ENCODE results near the gene SERP1.
"Not testable (repeated sequence)": the region's sequence is repeated elsewhere in the genome, so short reads cannot be mapped to it uniquely, and the experiment has no call there.

SERP1 gene

GRCh38 chr3:150503402-150504099 lies 42.7 kb downstream of the SERP1 start:
- Histone ChIP-seq H2BK15ac (ENCODE audit: low read length) (no peak overlapping the region), H2BK120ac (ENCODE audit: low read depth, low read length) (no peak overlapping the region), H3K23ac (ENCODE audit: low read depth, low read length, poor library complexity) (no peak overlapping the region), H3K27me3 (ENCODE audit: control insufficient read depth in 3 of 3, insufficient read depth in 3 of 3, low read depth in 1 of 3, low read length in 3 of 3) (peaks cover 0 to 5% (median 0%) of the 10 kb centered on the region in 3 experiments), H3K79me1 (ENCODE audit: low read depth, low read length) (no peaks in the 10 kb centered on the region), H3K4me3 (ENCODE audit: low read length in 2 of 2) (no peak overlapping the region), H2BK12ac (ENCODE audit: low read length) (no peak overlapping the region), H3K36me3 (replicated peaks in 1 of 2; ENCODE audit: control insufficient read depth in 2 of 2, insufficient read depth in 2 of 2, low read length in 2 of 2) (no peaks in the 10 kb centered on the region), H2AFZ (ENCODE audit: low read length) (no peak overlapping the region), H3K14ac (ENCODE audit: low read length) (peak overlapping the region; percentile 27), H2AK5ac (ENCODE audit: low read depth, low read length) (peak overlapping the region; percentile 47), H4K91ac (ENCODE audit: low read depth, low read length, poor library complexity) (no peak overlapping the region), H2BK5ac (ENCODE audit: low read length) (no peak overlapping the region), H3K4ac (ENCODE audit: low read length) (no peak overlapping the region), H3K9me3 (replicated peaks in 1 of 2; ENCODE audit: control insufficient read depth in 2 of 2, insufficient read depth in 1 of 2, low read depth in 1 of 2, low read length in 2 of 2) (peaks cover 6 to 13% of the 10 kb centered on the region in 2 donors), H4K8ac (ENCODE audit: low read depth, low read length) (no peak overlapping the region), H3K4me1 (ENCODE audit: control insufficient read depth in 2 of 2, insufficient read depth in 1 of 2, low read depth in 1 of 2, low read length in 2 of 2) (no peaks in the 10 kb centered on the region), H3K4me2 (ENCODE audit: insufficient read depth, low read length, poor library complexity, severe bottlenecking) (no peak overlapping the region), H3K27ac (replicated peaks; ENCODE audit: low read length) (no peak overlapping the region), H3K9ac (ENCODE audit: low read depth, low read length, poor library complexity) (no peak overlapping the region), H3K18ac (ENCODE audit: low read length) (no peak overlapping the region)
- no peak for DNase-seq (ENCODE audit: low spot score)
- no CpG with 5 or more reads among the region's 5 CpGs for WGBS, 2 donors (ENCODE audit: extremely low coverage in 2 of 2, insufficient read length in 2 of 2, insufficient replicate concordance in 1 of 2)

- H3K4me1 ChIP-seq (ENCODE audit: control insufficient read depth in 2 of 2, insufficient read depth in 1 of 2, low read depth in 1 of 2, low read length in 2 of 2); H2AFZ ChIP-seq (ENCODE audit: low read length); H3K27ac ChIP-seq (replicated peaks; ENCODE audit: low read length); H2BK15ac ChIP-seq (ENCODE audit: low read length); H3K36me3 ChIP-seq (replicated peaks in 1 of 2; ENCODE audit: control insufficient read depth in 2 of 2, insufficient read depth in 2 of 2, low read length in 2 of 2); DNase-seq (ENCODE audit: low spot score); H3K9ac ChIP-seq (ENCODE audit: low read depth, low read length, poor library complexity); H3K14ac ChIP-seq (ENCODE audit: low read length); H3K4ac ChIP-seq (ENCODE audit: low read length); H4K8ac ChIP-seq (ENCODE audit: low read depth, low read length); H2BK5ac ChIP-seq (ENCODE audit: low read length); H4K91ac ChIP-seq (ENCODE audit: low read depth, low read length, poor library complexity); H3K18ac ChIP-seq (ENCODE audit: low read length); H3K23ac ChIP-seq (ENCODE audit: low read depth, low read length, poor library complexity); H3K4me2 ChIP-seq (ENCODE audit: insufficient read depth, low read length, poor library complexity, severe bottlenecking); H3K79me1 ChIP-seq (ENCODE audit: low read depth, low read length); H3K27me3 ChIP-seq (ENCODE audit: control insufficient read depth in 3 of 3, insufficient read depth in 3 of 3, low read depth in 1 of 3, low read length in 3 of 3); H2BK120ac ChIP-seq (ENCODE audit: low read depth, low read length); H2AK5ac ChIP-seq (ENCODE audit: low read depth, low read length); H2BK12ac ChIP-seq (ENCODE audit: low read length); H3K4me3 ChIP-seq (ENCODE audit: low read length in 2 of 2): not testable (repeated sequence)
- peaks cover 6 to 13% of the 10 kb centered on the region in 2 donors for H3K9me3 ChIP-seq (replicated peaks in 1 of 2; ENCODE audit: control insufficient read depth in 2 of 2, insufficient read depth in 1 of 2, low read depth in 1 of 2, low read length in 2 of 2)
- WGBS, 2 donors (ENCODE audit: extremely low coverage in 2 of 2, insufficient read length in 2 of 2, insufficient replicate concordance in 1 of 2), result no CpG with 5 or more reads among the region's 1 CpG
Measured at GRCh38 chr3:150500960-150501359, 45.3 kb downstream of the SERP1 start.

DNA sequence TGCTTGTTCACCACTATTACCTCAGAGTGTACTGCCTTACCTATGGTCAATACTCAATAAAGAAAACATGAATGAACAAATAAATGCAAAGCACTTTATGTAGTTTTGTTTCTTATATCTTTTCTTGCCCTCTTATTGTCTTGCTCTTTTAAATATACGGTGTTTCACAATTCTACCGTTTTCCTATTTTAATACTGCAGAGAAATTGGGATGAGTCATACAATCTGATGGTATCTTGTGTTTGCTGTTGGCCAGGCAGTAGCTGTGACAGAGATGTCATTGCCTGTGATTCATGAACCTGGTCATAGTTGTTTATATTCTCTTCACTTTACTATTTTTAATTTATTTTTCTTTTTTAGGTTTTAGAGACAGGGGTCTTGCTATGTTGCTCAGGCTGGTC lies 48.3 kb downstream of the SERP1 start:
- Histone ChIP-seq H2AFZ (ENCODE audit: low read length) (no peak overlapping the region), H3K4me2 (ENCODE audit: insufficient read depth, low read length, poor library complexity, severe bottlenecking) (no peak overlapping the region), H3K9ac (ENCODE audit: low read depth, low read length, poor library complexity) (no peak overlapping the region), H3K36me3 (replicated peaks in 1 of 2; ENCODE audit: control insufficient read depth in 2 of 2, insufficient read depth in 2 of 2, low read length in 2 of 2) (no peaks in the 10 kb centered on the region), H3K4me3 (ENCODE audit: low read length in 2 of 2) (no peak overlapping the region), H3K9me3 (replicated peaks in 1 of 2; ENCODE audit: control insufficient read depth in 2 of 2, insufficient read depth in 1 of 2, low read depth in 1 of 2, low read length in 2 of 2) (peaks cover 6 to 13% of the 10 kb centered on the region in 2 donors), H3K79me1 (ENCODE audit: low read depth, low read length) (no peaks in the 10 kb centered on the region), H2BK120ac (ENCODE audit: low read depth, low read length) (no peak overlapping the region), H3K18ac (ENCODE audit: low read length) (no peak overlapping the region), H4K8ac (ENCODE audit: low read depth, low read length) (no peak overlapping the region), H3K27ac (replicated peaks; ENCODE audit: low read length) (no peak overlapping the region), H2BK15ac (ENCODE audit: low read length) (no peak overlapping the region), H3K14ac (ENCODE audit: low read length) (no peak overlapping the region), H3K27me3 (ENCODE audit: control insufficient read depth in 3 of 3, insufficient read depth in 3 of 3, low read depth in 1 of 3, low read length in 3 of 3) (no peaks in the 10 kb centered on the region), H2BK12ac (ENCODE audit: low read length) (no peak overlapping the region), H2AK5ac (ENCODE audit: low read depth, low read length) (no peak overlapping the region), H4K91ac (ENCODE audit: low read depth, low read length, poor library complexity) (no peak overlapping the region), H3K4me1 (ENCODE audit: control insufficient read depth in 2 of 2, insufficient read depth in 1 of 2, low read depth in 1 of 2, low read length in 2 of 2) (peaks cover 0 to 6% of the 10 kb centered on the region in 2 donors), H3K23ac (ENCODE audit: low read depth, low read length, poor library complexity) (no peak overlapping the region), H2BK5ac (ENCODE audit: low read length) (no peak overlapping the region), H3K4ac (ENCODE audit: low read length) (no peak overlapping the region)
- no CpG with 5 or more reads among the region's 2 CpGs for WGBS, 2 donors (ENCODE audit: extremely low coverage in 2 of 2, insufficient read length in 2 of 2, insufficient replicate concordance in 1 of 2)
- no peak for DNase-seq (ENCODE audit: low spot score)

- peaks cover under 1 to 4% of the 10 kb centered on the region in 2 donors for H3K9me3 ChIP-seq (replicated peaks in 1 of 2; ENCODE audit: control insufficient read depth in 2 of 2, insufficient read depth in 1 of 2, low read depth in 1 of 2, low read length in 2 of 2)
- no peak overlapping the region for H3K9ac ChIP-seq (ENCODE audit: low read depth, low read length, poor library complexity)
- no peak overlapping the region for H2BK5ac ChIP-seq (ENCODE audit: low read length)
- H3K4me3 ChIP-seq (ENCODE audit: low read length in 2 of 2), result no peak overlapping the region
- H3K27ac ChIP-seq (replicated peaks; ENCODE audit: low read length), result no peak overlapping the region
- DNase-seq (ENCODE audit: low spot score), result peak; percentile 40
- H2BK15ac ChIP-seq (ENCODE audit: low read length), result no peak overlapping the region
- H3K23ac ChIP-seq (ENCODE audit: low read depth, low read length, poor library complexity), result no peak overlapping the region
- H2AK5ac ChIP-seq (ENCODE audit: low read depth, low read length), result no peak overlapping the region
- H2BK12ac ChIP-seq (ENCODE audit: low read length), result no peak overlapping the region
- no peak overlapping the region for H3K14ac ChIP-seq (ENCODE audit: low read length)
- H2AFZ ChIP-seq (ENCODE audit: low read length), result no peak overlapping the region
- H4K91ac ChIP-seq (ENCODE audit: low read depth, low read length, poor library complexity), result no peak overlapping the region
- H3K18ac ChIP-seq (ENCODE audit: low read length), result no peak overlapping the region
- peaks cover 0 to 6% of the 10 kb centered on the region in 2 donors for H3K4me1 ChIP-seq (ENCODE audit: control insufficient read depth in 2 of 2, insufficient read depth in 1 of 2, low read depth in 1 of 2, low read length in 2 of 2)
- no peak overlapping the region for H4K8ac ChIP-seq (ENCODE audit: low read depth, low read length)
- H3K4ac ChIP-seq (ENCODE audit: low read length), result no peak overlapping the region
- H3K79me1 ChIP-seq (ENCODE audit: low read depth, low read length), result no peaks in the 10 kb centered on the region
- no CpG with 5 or more reads among the region's 2 CpGs for WGBS, 2 donors (ENCODE audit: extremely low coverage in 2 of 2, insufficient read length in 2 of 2, insufficient replicate concordance in 1 of 2)
- H3K27me3 ChIP-seq (ENCODE audit: control insufficient read depth in 3 of 3, insufficient read depth in 3 of 3, low read depth in 1 of 3, low read length in 3 of 3), result no peaks in the 10 kb centered on the region
- H3K4me2 ChIP-seq (ENCODE audit: insufficient read depth, low read length, poor library complexity, severe bottlenecking), result no peak overlapping the region
- H2BK120ac ChIP-seq (ENCODE audit: low read depth, low read length), result no peak overlapping the region
- H3K36me3 ChIP-seq (replicated peaks in 1 of 2; ENCODE audit: control insufficient read depth in 2 of 2, insufficient read depth in 2 of 2, low read length in 2 of 2), result no peaks in the 10 kb centered on the region
Measured at GRCh38 chr3:150495563-150496168, 50.6 kb downstream of the SERP1 start.
